Measurements from ENCODE around the gene LSAMP. TPM values are rescaled to one million over a fixed set of nuclear protein-coding genes. Genes with fewer than 3 reads are reported as not detected.

LSAMP gene
- total and polyA plus RNA-seq, 2 of the 13 experiments (the other 11 are each of a cell fraction or from before 2014, with no cell fraction given), result not detected

DNA sequence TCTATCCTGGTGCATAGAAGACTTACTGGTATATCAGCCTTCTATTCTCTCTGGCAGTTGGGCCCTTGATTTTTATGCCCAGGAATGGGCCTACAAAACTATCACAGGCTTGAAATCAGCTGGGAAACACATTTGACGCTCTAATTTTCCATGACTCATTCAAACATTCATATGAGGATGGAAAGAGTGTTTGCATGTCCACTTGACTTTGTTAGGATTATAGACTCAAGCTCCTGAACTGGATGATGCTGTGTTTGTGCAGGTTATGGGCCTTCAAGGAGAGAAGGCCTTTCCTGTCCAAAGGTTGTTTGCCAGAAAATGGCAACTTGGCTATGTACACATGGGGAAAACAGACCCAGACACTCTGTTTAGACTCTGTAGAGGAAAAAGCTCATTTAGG is 602.1 kb downstream of the LSAMP start (continued):
- TF ChIP-seq ZNF749 (CRISPR knock-in tag; IDR thresholded peaks at IDR 0.05; ENCODE audit: borderline replicate concordance), result no peak
- no peak for TF ChIP-seq NFIB (CRISPR knock-in tag; IDR thresholded peaks at IDR 0.05; ENCODE audit: borderline replicate concordance)
- no peak for TF ChIP-seq SNAPC4 (CRISPR knock-in tag; IDR thresholded peaks at IDR 0.05)
- TF ChIP-seq KDM1A (CRISPR knock-in tag; IDR thresholded peaks at IDR 0.05), result peak; percentile 27; the same call in 1 of the 2 replicates
- no peak for TF ChIP-seq ZNF772 (CRISPR knock-in tag; IDR thresholded peaks at IDR 0.05)
- TF ChIP-seq ZFAT (CRISPR knock-in tag; conservative IDR thresholded peaks at IDR 0.05), result 0 out of 2 replicates have a peak, but pooled peaks have one; percentile 12
- peak; percentile 30; the same call in 1 of the 2 replicates for TF ChIP-seq ZNF557 (CRISPR knock-in tag; IDR thresholded peaks at IDR 0.05)
- TF ChIP-seq, protein P1, sequence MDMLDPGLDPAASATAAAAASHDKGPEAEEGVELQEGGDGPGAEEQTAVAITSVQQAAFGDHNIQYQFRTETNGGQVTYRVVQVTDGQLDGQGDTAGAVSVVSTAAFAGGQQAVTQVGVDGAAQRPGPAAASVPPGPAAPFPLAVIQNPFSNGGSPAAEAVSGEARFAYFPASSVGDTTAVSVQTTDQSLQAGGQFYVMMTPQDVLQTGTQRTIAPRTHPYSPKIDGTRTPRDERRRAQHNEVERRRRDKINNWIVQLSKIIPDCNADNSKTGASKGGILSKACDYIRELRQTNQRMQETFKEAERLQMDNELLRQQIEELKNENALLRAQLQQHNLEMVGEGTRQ (IDR thresholded peaks at IDR 0.05; ENCODE audit: low read depth, low read length), result no peak
- TF ChIP-seq, protein P1 (CRISPR knock-in tag; IDR thresholded peaks at IDR 0.05; ENCODE audit: borderline replicate concordance), result no peak
- TF ChIP-seq, protein P2, sequence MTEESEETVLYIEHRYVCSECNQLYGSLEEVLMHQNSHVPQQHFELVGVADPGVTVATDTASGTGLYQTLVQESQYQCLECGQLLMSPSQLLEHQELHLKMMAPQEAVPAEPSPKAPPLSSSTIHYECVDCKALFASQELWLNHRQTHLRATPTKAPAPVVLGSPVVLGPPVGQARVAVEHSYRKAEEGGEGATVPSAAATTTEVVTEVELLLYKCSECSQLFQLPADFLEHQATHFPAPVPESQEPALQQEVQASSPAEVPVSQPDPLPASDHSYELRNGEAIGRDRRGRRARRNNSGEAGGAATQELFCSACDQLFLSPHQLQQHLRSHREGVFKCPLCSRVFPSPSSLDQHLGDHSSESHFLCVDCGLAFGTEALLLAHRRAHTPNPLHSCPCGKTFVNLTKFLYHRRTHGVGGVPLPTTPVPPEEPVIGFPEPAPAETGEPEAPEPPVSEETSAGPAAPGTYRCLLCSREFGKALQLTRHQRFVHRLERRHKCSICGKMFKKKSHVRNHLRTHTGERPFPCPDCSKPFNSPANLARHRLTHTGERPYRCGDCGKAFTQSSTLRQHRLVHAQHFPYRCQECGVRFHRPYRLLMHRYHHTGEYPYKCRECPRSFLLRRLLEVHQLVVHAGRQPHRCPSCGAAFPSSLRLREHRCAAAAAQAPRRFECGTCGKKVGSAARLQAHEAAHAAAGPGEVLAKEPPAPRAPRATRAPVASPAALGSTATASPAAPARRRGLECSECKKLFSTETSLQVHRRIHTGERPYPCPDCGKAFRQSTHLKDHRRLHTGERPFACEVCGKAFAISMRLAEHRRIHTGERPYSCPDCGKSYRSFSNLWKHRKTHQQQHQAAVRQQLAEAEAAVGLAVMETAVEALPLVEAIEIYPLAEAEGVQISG (CRISPR knock-in tag; IDR thresholded peaks at IDR 0.05), result 0 out of 2 replicates have a peak, but pooled peaks have one; percentile 15
- no peak for TF ChIP-seq THAP9 (CRISPR knock-in tag; IDR thresholded peaks at IDR 0.05; ENCODE audit: borderline replicate concordance)
- no peak for TF ChIP-seq NCOA5 (CRISPR knock-in tag; IDR thresholded peaks at IDR 0.05)
- no peak for TF ChIP-seq PRPF4 (IDR thresholded peaks at IDR 0.05; ENCODE audit: low read depth, low read length, poor library complexity, severe bottlenecking)
- no peak for TF ChIP-seq ZSCAN25 (CRISPR knock-in tag; IDR thresholded peaks at IDR 0.05)
- TF ChIP-seq GPBP1L1 (CRISPR knock-in tag; IDR thresholded peaks at IDR 0.05), result no peak

Data from HepG2 (cell line).